Measurements from ENCODE around the gene BICDL2. TPM values are rescaled to one million over a fixed set of nuclear protein-coding genes. Genes with fewer than 3 reads are reported as not detected.

Gene BICDL2
- total RNA-seq, 1 donor from 2014 or later, result not detected

GRCh38 chr16:2991566-2992261 lies 45.0 kb downstream of the BICDL2 start:
- Mint-ChIP-seq H3K36me3 (ENCODE audit: low read depth) (no peaks in the 10 kb centered on the region), H3K4me3 (no peak overlapping the region), H3K27ac (no peak overlapping the region), H3K4me1 (no peaks in the 10 kb centered on the region), H3K9me3 (no peaks in the 10 kb centered on the region), H3K27me3 (peaks cover 3% of the 10 kb centered on the region)
- CTCF ChIA-PET, result no interaction called here
- TF ChIP-seq, protein P1, sequence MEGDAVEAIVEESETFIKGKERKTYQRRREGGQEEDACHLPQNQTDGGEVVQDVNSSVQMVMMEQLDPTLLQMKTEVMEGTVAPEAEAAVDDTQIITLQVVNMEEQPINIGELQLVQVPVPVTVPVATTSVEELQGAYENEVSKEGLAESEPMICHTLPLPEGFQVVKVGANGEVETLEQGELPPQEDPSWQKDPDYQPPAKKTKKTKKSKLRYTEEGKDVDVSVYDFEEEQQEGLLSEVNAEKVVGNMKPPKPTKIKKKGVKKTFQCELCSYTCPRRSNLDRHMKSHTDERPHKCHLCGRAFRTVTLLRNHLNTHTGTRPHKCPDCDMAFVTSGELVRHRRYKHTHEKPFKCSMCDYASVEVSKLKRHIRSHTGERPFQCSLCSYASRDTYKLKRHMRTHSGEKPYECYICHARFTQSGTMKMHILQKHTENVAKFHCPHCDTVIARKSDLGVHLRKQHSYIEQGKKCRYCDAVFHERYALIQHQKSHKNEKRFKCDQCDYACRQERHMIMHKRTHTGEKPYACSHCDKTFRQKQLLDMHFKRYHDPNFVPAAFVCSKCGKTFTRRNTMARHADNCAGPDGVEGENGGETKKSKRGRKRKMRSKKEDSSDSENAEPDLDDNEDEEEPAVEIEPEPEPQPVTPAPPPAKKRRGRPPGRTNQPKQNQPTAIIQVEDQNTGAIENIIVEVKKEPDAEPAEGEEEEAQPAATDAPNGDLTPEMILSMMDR (IDR thresholded peaks at IDR 0.05), result no peak
- intact Hi-C loops (cut with micrococcal nuclease), result no loop called here
- DNase-seq (no peak), ATAC-seq (ENCODE audit: low read depth) (no peak)
- POLR2A ChIA-PET, result no interaction called here

DNA sequence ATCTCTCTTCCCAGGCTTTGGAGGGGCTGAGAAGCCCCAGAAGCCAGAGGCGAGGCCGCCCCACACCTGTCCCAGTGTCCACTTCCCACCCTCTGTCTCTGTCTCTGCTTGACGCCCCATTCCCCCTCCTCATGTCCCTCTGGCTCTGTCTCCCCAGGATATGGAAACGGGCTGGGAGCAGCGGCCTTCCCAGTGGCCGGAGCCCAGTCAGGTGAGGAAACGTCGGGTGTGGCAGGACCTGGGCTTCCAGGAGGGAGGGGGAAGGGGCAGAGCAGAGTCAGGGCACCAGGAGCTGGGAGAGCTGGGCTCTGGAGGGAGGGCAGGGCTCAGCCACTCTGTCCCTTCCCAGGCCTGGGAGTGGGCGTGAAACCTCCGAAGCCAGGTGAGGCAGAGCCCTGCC lies 45.9 kb downstream of the BICDL2 start:
- CTCF ChIA-PET, result no interaction called here

DNA sequence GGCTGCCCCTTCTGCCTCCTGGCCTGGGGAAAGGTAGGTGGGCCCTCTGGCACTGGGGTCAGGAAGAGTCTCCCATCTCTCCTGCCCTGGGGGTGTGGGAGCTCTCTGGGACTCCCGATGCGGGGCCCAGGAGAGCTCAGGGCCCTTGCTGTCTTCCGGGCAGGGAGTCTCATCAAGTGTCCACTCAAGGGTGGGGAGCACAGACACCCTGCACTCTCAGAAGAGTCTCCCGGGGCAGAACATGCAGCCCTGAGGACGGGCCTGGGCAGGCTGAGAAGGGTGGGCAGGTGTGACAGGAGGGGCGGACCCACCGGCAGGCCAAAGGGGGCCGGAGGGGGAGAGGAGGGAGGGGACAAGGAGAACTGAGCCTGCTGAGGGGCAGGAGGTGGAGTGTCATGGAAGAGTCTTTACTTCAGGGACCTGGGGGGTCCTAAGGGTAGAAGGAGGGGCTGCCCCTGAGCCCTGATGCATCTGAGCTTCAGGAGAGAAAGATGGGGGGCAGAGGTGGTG lies 48.1 kb downstream of the BICDL2 start:
- no peak for DNase-seq
- ChIA-PET CTCF (no interaction called here), POLR2A (no interaction called here)
- peaks cover 6% of the 10 kb centered on the region for H3K4me1 Mint-ChIP-seq
- no peaks in the 10 kb centered on the region for H3K9me3 Mint-ChIP-seq
- H3K27me3 Mint-ChIP-seq, result peaks cover 3% of the 10 kb centered on the region
- intact Hi-C loops (cut with micrococcal nuclease), result no loop called here
- no peak overlapping the region for H3K4me3 Mint-ChIP-seq
- no peak for ATAC-seq (ENCODE audit: low read depth)
- H3K36me3 Mint-ChIP-seq (ENCODE audit: low read depth), result no peaks in the 10 kb centered on the region
- TF ChIP-seq, protein P1 (IDR thresholded peaks at IDR 0.05), result no peak
- H3K27ac Mint-ChIP-seq, result no peak overlapping the region

More for the DNA sequence above, 45.9 kb downstream of the BICDL2 start:
- Mint-ChIP-seq H3K9me3 (no peaks in the 10 kb centered on the region), H3K27ac (no peak overlapping the region), H3K36me3 (ENCODE audit: low read depth) (no peaks in the 10 kb centered on the region), H3K4me1 (no peaks in the 10 kb centered on the region), H3K27me3 (peaks cover 3% of the 10 kb centered on the region), H3K4me3 (no peak overlapping the region)
- TF ChIP-seq, protein P1 (IDR thresholded peaks at IDR 0.05), result no peak
- DNase-seq (no peak), ATAC-seq (ENCODE audit: low read depth) (no peak)
- intact Hi-C loops (cut with micrococcal nuclease), result no loop called here
- POLR2A ChIA-PET, result no interaction called here

DNA sequence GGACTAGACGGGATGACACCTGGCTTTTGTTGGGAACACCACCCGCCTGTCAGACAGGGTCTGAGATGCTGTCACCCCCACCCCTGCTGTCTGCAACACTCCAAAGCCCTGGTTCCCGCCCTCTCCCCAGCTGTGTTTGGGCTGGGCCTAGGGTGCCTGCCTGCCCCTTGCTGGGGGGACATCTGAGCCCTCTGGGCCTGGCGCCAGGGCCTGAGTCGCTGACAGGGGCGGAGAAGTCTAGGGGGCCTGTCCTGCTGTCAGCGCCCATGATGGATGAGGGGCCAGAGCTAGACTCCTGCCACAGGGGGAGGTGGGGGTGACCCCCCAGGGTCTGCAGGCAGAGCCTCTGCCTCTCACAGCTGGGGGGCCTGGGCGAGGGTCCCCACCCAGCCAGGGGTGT lies 48.9 kb downstream of the BICDL2 start:
- H3K36me3 Mint-ChIP-seq (ENCODE audit: low read depth), result no peaks in the 10 kb centered on the region
- DNase-seq, result no peak
- ChIA-PET POLR2A (no interaction called here), CTCF (no interaction called here)
- TF ChIP-seq, protein P1 (IDR thresholded peaks at IDR 0.05), result no peak
- peaks cover 9% of the 10 kb centered on the region for H3K4me1 Mint-ChIP-seq
- no peak overlapping the region for H3K27ac Mint-ChIP-seq
- intact Hi-C loops (cut with micrococcal nuclease), result no loop called here
- no peak overlapping the region for H3K4me3 Mint-ChIP-seq
- no peaks in the 10 kb centered on the region for H3K9me3 Mint-ChIP-seq
- ATAC-seq (ENCODE audit: low read depth), result no peak
- H3K27me3 Mint-ChIP-seq, result peaks cover 3% of the 10 kb centered on the region

- no peaks in the 10 kb centered on the region for H3K9me3 Mint-ChIP-seq
- no peak for DNase-seq
- no peak overlapping the region for H3K4me3 Mint-ChIP-seq
- ChIA-PET POLR2A (interaction anchor here (0.6 kb wide), 1 partner anchor 672 kb away, joined by 3 read pairs; no protein-coding TSS in a partner anchor), CTCF (no interaction called here)
- intact Hi-C loops (cut with micrococcal nuclease), result no loop called here
- no peak for ATAC-seq (ENCODE audit: low read depth)
- H3K4me1 Mint-ChIP-seq, result peaks cover 13% of the 10 kb centered on the region
- TF ChIP-seq, protein P1 (IDR thresholded peaks at IDR 0.05), result no peak
- peaks cover 3% of the 10 kb centered on the region for H3K27me3 Mint-ChIP-seq
- H3K36me3 Mint-ChIP-seq (ENCODE audit: low read depth), result no peaks in the 10 kb centered on the region
- no peak overlapping the region for H3K27ac Mint-ChIP-seq
Measured at GRCh38 chr16:2987286-2987685, 49.5 kb downstream of the BICDL2 start.

Data from activated B cell treated with CpG ODN at 0.5 μM for 24 hours (primary cell).